Measurements from ENCODE around the gene CRYBG1. TPM values are rescaled to one million over a fixed set of nuclear protein-coding genes. Genes with fewer than 3 reads are reported as not detected.

Gene CRYBG1
- total and polyA plus RNA-seq, 10 of the 15 experiments (the other 5 are each of a cell fraction or from before 2014, with no cell fraction given) = 6.5 to 57.0 (median 25.2) TPM

- POLR2A ChIA-PET = interaction anchor here (0.8 kb wide), 1 partner anchor 13 kb away, joined by 3 read pairs; no protein-coding TSS in a partner anchor
- Histone ChIP-seq H3K27me3 (replicated peaks in 1 of 2; ENCODE audit: control insufficient read depth in 2 of 2, insufficient read depth in 2 of 2, low read length in 1 of 2) (peaks cover 4 to 13% of the 10 kb centered on the region in 2 experiments), H3K79me2 (ENCODE audit: control insufficient read depth, insufficient read depth, low read length) (no peaks in the 10 kb centered on the region), H3K4me1 (ENCODE audit: control insufficient read depth, insufficient read depth, low read length) (0 out of 2 replicates have a peak, but pooled peaks cover 3% of the 10 kb centered on the region), H3K27ac (ENCODE audit: control insufficient read depth, insufficient read depth) (no peak overlapping the region), H3K36me3 (ENCODE audit: control insufficient read depth in 2 of 2, insufficient read depth in 2 of 2, low read length in 1 of 2) (no peaks in the 10 kb centered on the region), H3K9me3 (replicated peaks; ENCODE audit: control insufficient read depth, insufficient read depth, low read length) (no peaks in the 10 kb centered on the region), H4K20me1 (ENCODE audit: control insufficient read depth, insufficient read depth) (no peaks in the 10 kb centered on the region), H3K4me2 (ENCODE audit: control insufficient read depth, insufficient read depth) (no peak overlapping the region), H3K4me3 (no peak overlapping the region), H2AFZ (ENCODE audit: control insufficient read depth, low read depth, low read length) (no peak overlapping the region), H3K9ac (ENCODE audit: control insufficient read depth, insufficient read depth, low read length) (no peak overlapping the region)
- FAIRE-seq (no peak), ATAC-seq (no peak), DNase-seq (ENCODE audit: low read depth, low spot score) (no peak)
- CTCF ChIA-PET = interaction anchor here (0.8 to 1.7 kb wide), 5 partner anchors 13 to 210 kb away, joined by 3 to 8 read pairs (median 3); no protein-coding TSS in a partner anchor
- intact Hi-C loops (cut with micrococcal nuclease; ENCODE audit: unreplicated experiment) (no loop called here), in situ Hi-C loops (cut with MboI) (no loop called here)
- TF ChIP-seq SMC3 (IDR thresholded peaks at IDR 0.05; ENCODE audit: borderline replicate concordance, low read length) = no peak
- TF ChIP-seq ZNF592 (IDR thresholded peaks at IDR 0.05) = no peak
- no peak for TF ChIP-seq CHD2 (IDR thresholded peaks at IDR 0.05; ENCODE audit: borderline replicate concordance, low read depth, low read length)
- TF ChIP-seq NFYA (IDR thresholded peaks at IDR 0.05; ENCODE audit: borderline replicate concordance, low read depth, low read length) = no peak
- TF ChIP-seq POLR2AphosphoS2 (IDR thresholded peaks at IDR 0.05; ENCODE audit: low read depth, low read length) = no peak
- TF ChIP-seq ATF7 (IDR thresholded peaks at IDR 0.05; ENCODE audit: low read depth) = no peak
- TF ChIP-seq NR2F1 (conservative IDR thresholded peaks at IDR 0.05) = no peak
- TF ChIP-seq JUND (IDR thresholded peaks at IDR 0.05; ENCODE audit: low read depth, low read length) = no peak
- no peak for TF ChIP-seq STAT1 (conservative IDR thresholded peaks at IDR 0.05)
- no peak for TF ChIP-seq YBX1 (IDR thresholded peaks at IDR 0.05)
- no peak for TF ChIP-seq NFYB (IDR thresholded peaks at IDR 0.05; ENCODE audit: insufficient read depth, low read depth, low read length)
- no peak for TF ChIP-seq MTA3 (IDR thresholded peaks at IDR 0.05; ENCODE audit: borderline replicate concordance, low read length)
- TF ChIP-seq CEBPB (IDR thresholded peaks at IDR 0.05; ENCODE audit: borderline replicate concordance in 1 of 2, low read depth in 2 of 2, low read length in 2 of 2) = no peak
- no peak for TF ChIP-seq E4F1 (IDR thresholded peaks at IDR 0.05; ENCODE audit: borderline replicate concordance, partially characterized antibody)
- no TSS peak for BruUV-seq (replicated peaks)
- RAD21 ChIA-PET (ENCODE audit: unreplicated experiment) = no interaction called here
- 85% methylated on average over 1 of the region's 1 CpG for WGBS (ENCODE audit: insufficient coverage, insufficient replicate concordance, low lambda C conversion rate, missing lambda C conversion rate)
- SMC1A ChIA-PET (ENCODE audit: uncharacterized antibody, unreplicated experiment) = no interaction called here
These were observed 4.1 kb upstream of the CRYBG1 start for GRCh38 chr6:106356378-106356777.
